UCSD-AML1 (cell line): Measurements from ENCODE around the gene SIRT7.

Source experiments
- DNase-seq: peaks from one replicate; lab custom pipeline; 2025; ENCODE audit not compliant: unreplicated experiment; lab: John Stamatoyannopoulos, UW

SIRT7 gene

GRCh38 chr17:81917565-81918332 is at the start of gene SIRT7:
Gene SIRT7 (minus strand): TSS chr17:81918176. CDS start chr17:81918131, 45 bp downstream.
- DNase-seq: peak; percentile 89

GRCh38 chr17:81967244-81967532 is 49.2 kb upstream of the SIRT7 start:
- no peak for DNase-seq

- no peak for DNase-seq
These were observed 48.6 kb upstream of the SIRT7 start for GRCh38 chr17:81966343-81967243.

GRCh38 chr17:81964081-81964849 is 46.3 kb upstream of the SIRT7 start:
- no peak for DNase-seq

- no peak for DNase-seq
These were observed 44.8 kb upstream of the SIRT7 start for GRCh38 chr17:81962499-81963441.

GRCh38 chr17:81961521-81962498 is 43.8 kb upstream of the SIRT7 start:
- no peak for DNase-seq

- no peak for DNase-seq
These were observed 43.1 kb upstream of the SIRT7 start, which contains the start of gene NOTUM for GRCh38 chr17:81961087-81961511. Gene NOTUM (minus strand): TSS chr17:81961187. CDS start chr17:81960909, 278 bp downstream.

GRCh38 chr17:81960130-81960958 is 42.4 kb upstream of the SIRT7 start:
- no peak for DNase-seq

GRCh38 chr17:81959362-81960129 is 41.6 kb upstream of the SIRT7 start:
- DNase-seq: peak; percentile 77

- DNase-seq: no peak
These were observed 40.8 kb upstream of the SIRT7 start for GRCh38 chr17:81958633-81959342.

GRCh38 chr17:81957691-81958432 is 39.9 kb upstream of the SIRT7 start:
- DNase-seq: no peak

- no peak for DNase-seq
These were observed 38.9 kb upstream of the SIRT7 start for GRCh38 chr17:81956607-81957589.

GRCh38 chr17:81955756-81956544 is 38.0 kb upstream of the SIRT7 start:
- no peak for DNase-seq

GRCh38 chr17:81955058-81955681 is 37.2 kb upstream of the SIRT7 start:
- DNase-seq: no peak
